Chondrocyte (in vitro differentiated cells): ENCODE measurements around the gene CLDND2. TPM values are rescaled to one million over a fixed set of nuclear protein-coding genes. Genes with fewer than 3 reads are reported as not detected.

ENCODE experiments used
- DNase-seq: peaks from one replicate; pipeline ENCODE4 v3.0.0; 2021; ENCODE audit warnings: mixed read lengths, low spot score
- H3K27ac Mint-ChIP-seq: one replicate; pipeline ENCODE4 v1.8.0; 2021; ENCODE audit warnings: mild to moderate bottlenecking, moderate library complexity, mixed read lengths; ENCODE audit not compliant: unreplicated experiment
- H3K27me3 Mint-ChIP-seq: 2 replicates; pipeline ENCODE4 v1.8.0; 2021; ENCODE audit warnings: low read depth, mixed read lengths
- H3K36me3 Mint-ChIP-seq: 2 replicates; pipeline ENCODE4 v1.8.0; 2021; ENCODE audit warnings: low read depth, mixed read lengths
- H3K4me1 Mint-ChIP-seq: 2 replicates; pipeline ENCODE4 v1.8.0; 2021; ENCODE audit warnings: low read depth, mild to moderate bottlenecking, mixed read lengths
- H3K4me3 Mint-ChIP-seq: one replicate; pipeline ENCODE4 v1.8.0; 2021; ENCODE audit warnings: mild to moderate bottlenecking, moderate library complexity, mixed read lengths; ENCODE audit not compliant: unreplicated experiment
- H3K9me3 Mint-ChIP-seq: 2 replicates; pipeline ENCODE4 v1.8.0; 2021; ENCODE audit warnings: low read depth, mixed read lengths
- total RNA-seq: library from RNA; stranded (reverse); gene quantifications from 3 replicates; pipeline ENCODE4 v1.2.1, GENCODE V29; 2021
- TF ChIP-seq, protein P1 (sequence below): fragments of 200-600 bp; sonication (generic); IDR thresholded peaks from 2 replicates; pipeline ENCODE4 v1.5.0; 2021; ENCODE audit warnings: antibody characterized with exemption, mild to moderate bottlenecking, moderate library complexity

Gene CLDND2
- total RNA-seq, 1 donor from 2014 or later, result not detected

DNA sequence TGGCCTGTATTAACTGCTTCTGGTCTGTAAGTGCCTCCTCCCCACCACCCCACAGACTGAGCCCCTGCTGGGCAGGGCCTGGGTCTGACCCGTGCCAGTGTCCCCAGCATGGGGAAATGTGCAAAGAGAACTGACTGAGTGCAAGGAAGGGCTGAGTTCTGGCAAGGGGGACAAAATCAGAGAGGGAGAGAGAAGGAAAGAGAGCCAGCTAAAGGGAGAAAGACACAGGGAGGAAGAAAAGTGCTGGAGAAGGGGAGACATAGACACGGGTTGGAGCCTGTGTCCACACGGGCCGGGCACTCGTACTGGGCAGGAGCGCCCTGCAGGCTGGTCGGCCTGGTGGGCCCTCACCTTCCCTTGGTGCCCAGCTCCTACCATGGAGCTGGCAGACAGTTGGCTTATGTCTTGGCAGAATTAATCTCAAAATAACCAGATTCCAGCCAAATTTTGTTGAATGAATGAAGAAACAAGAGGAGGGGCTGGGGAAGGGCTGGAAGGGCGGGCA is 2.4 kb upstream of the CLDND2 start:
- no peak overlapping the region for H3K27ac Mint-ChIP-seq
- no peaks in the 10 kb centered on the region for H3K9me3 Mint-ChIP-seq

DNA sequence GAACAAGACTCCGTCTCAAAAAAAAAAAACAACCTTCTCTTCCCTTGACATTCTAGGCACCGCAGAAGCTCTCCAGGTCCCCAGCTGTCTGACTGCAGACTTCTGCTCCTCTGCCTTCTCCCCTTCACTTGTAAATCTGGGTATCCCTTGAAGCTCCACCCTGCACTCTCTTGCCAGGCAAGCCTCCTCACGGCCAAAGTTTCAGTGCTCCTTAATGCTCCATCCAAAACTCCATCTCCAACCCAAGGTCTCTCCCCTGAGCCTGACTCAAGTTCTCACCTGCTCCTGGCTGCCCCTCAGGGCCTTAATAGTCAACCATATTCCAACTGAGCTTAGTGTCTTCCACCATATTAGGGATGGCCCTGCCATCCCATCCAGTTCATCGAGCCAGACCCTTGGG is 1.4 kb upstream of the CLDND2 start:
- Mint-ChIP-seq H3K4me1 (peaks cover 20% of the 10 kb centered on the region), H3K9me3 (no peaks in the 10 kb centered on the region), H3K27me3 (no peaks in the 10 kb centered on the region), H3K4me3 (no peak overlapping the region), H3K27ac (no peak overlapping the region), H3K36me3 (no peaks in the 10 kb centered on the region)
- TF ChIP-seq, protein P1, sequence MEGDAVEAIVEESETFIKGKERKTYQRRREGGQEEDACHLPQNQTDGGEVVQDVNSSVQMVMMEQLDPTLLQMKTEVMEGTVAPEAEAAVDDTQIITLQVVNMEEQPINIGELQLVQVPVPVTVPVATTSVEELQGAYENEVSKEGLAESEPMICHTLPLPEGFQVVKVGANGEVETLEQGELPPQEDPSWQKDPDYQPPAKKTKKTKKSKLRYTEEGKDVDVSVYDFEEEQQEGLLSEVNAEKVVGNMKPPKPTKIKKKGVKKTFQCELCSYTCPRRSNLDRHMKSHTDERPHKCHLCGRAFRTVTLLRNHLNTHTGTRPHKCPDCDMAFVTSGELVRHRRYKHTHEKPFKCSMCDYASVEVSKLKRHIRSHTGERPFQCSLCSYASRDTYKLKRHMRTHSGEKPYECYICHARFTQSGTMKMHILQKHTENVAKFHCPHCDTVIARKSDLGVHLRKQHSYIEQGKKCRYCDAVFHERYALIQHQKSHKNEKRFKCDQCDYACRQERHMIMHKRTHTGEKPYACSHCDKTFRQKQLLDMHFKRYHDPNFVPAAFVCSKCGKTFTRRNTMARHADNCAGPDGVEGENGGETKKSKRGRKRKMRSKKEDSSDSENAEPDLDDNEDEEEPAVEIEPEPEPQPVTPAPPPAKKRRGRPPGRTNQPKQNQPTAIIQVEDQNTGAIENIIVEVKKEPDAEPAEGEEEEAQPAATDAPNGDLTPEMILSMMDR, result no peak
- no peak for DNase-seq

More for the DNA sequence above, 2.4 kb upstream of the CLDND2 start:
- Mint-ChIP-seq H3K4me3 (no peak overlapping the region), H3K36me3 (no peaks in the 10 kb centered on the region), H3K27me3 (no peaks in the 10 kb centered on the region), H3K4me1 (peaks cover 13% of the 10 kb centered on the region)
- TF ChIP-seq, protein P1, result no peak
- DNase-seq, result no peak

DNA sequence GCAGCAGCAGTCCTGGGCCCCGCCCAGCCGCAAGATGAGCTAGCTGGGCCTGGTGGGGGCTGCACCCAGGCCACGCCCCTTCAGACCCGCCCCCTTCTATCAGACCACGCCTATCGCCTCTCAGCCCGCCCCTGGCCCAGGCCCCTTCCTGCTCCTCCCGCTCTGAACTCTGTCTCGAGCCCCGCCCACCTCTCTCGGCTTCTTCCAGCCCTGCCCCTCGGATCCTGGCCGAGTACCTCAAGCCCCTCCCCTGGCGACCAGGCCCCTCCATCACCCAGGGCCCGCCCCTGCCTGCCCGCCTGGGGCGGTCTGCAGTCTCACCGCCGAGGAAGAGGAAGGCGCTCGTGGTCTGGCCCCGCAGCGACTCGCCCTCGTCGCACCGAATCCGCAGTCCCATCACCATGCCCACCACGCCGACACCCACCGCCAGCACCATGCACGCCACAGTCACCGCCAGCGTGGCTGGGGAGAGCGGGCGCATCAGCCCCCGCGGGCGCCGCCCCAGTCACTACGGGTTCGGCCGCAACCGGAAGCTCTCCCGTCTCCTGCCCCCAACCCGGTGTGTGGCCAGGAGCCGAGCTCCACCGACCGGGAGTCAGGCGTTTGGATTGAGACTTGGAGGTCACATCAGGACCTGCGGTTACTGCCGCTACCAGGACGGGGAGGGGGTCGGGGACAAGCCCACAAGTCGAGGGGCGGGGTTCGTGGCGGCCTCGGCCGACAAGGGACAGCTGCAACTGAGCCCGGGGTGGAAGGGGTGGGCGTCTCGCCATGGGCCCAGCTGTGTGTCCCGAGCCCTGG is 1.0 kb downstream of the CLDND2 start:
- peak overlapping the region; percentile 99 for H3K27ac Mint-ChIP-seq
- H3K4me1 Mint-ChIP-seq, result peaks cover 38% of the 10 kb centered on the region
- DNase-seq, result peak; percentile 100
- H3K9me3 Mint-ChIP-seq, result no peaks in the 10 kb centered on the region
- no peaks in the 10 kb centered on the region for H3K36me3 Mint-ChIP-seq
- H3K4me3 Mint-ChIP-seq, result peak overlapping the region; percentile 98
- H3K27me3 Mint-ChIP-seq, result no peaks in the 10 kb centered on the region
- TF ChIP-seq, protein P1, result peak; percentile 10

DNA sequence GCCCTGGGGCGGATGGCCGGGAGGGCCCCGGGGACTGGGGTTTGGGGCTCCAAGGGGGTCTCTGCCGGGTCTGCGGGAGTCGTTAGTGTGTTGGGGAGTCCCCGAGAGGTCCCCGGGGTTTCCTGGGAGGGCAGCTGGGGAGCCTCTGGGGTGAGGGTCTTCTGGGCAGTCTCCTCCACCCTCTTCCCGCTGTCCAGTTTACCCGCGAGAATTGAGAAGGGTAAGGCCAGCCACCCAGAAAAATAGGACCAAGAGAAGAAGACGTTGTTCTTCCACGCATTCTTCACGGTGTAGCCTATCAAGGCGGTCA is 1.6 kb downstream of the CLDND2 start:
- DNase-seq, result no peak
- Mint-ChIP-seq H3K4me1 (peaks cover 43% of the 10 kb centered on the region), H3K9me3 (no peaks in the 10 kb centered on the region), H3K27ac (peak overlapping the region; percentile 99), H3K36me3 (no peaks in the 10 kb centered on the region), H3K4me3 (peak overlapping the region; percentile 98), H3K27me3 (no peaks in the 10 kb centered on the region)
- TF ChIP-seq, protein P1, result no peak

DNA sequence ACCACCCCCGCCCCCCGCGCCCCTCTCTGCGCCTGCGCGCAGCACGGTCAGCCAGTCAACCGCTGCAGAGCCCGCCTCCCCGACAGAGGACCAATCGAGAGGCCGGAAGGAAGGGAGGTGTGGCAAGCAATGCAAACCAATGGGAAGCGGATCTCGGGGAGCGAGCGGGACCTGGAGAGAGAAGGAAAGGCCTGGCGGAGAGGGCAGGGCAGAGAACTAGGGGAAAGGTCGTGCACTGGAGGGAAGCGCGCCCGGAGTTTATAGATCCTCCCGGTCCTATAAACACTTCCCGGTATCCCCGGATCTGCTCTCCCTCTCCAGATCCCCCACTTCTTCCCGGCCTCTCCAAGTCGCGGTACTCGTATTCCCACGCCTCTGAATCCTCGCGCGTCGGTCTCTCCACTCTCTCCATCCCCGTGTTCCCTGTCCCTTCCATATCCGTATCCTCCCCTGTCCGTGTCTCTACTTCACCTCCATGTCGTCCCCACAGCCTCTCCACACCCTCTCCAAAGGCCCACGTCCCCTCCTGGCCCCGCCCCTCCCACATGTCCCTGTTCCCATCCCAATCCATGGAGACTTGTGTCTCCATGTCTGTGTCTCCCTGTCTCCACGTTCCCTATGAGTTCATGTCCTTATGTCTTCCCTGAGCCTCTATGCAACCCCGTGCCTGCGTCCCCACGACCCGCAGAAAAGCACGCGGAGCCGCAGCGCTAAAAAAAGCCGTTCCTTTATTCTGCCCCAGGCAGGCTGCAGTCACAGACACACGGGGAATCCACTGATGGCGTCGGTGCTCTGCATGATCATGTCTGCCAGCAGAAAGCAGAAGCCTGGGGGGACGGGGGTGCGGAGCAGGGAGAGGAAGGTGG is 2.2 kb downstream of the CLDND2 start:
- Mint-ChIP-seq H3K9me3 (no peaks in the 10 kb centered on the region), H3K4me3 (peak overlapping the region; percentile 98), H3K36me3 (no peaks in the 10 kb centered on the region), H3K4me1 (peaks cover 43% of the 10 kb centered on the region), H3K27me3 (no peaks in the 10 kb centered on the region), H3K27ac (peak overlapping the region; percentile 99)
- peak; percentile 98 for DNase-seq
- TF ChIP-seq, protein P1, result no peak
